HG03521 (cell line): ENCODE data around the gene PHLDB1.
"Not testable (repeated sequence)": the region's sequence is repeated elsewhere in the genome, so short reads cannot be mapped to it uniquely, and the experiment has no call there.

Experiments used
- ATAC-seq: cut with Tn5 transposase; IDR thresholded peaks from one replicate; pipeline ENCODE4 v1.9.1; 2021; ENCODE audit warnings: mild to moderate bottlenecking, moderate library complexity; ENCODE audit not compliant: unreplicated experiment

Gene PHLDB1

GRCh38 chr11:118605116-118605867 lies 2.1 kb upstream of the PHLDB1 start:
- no peak for ATAC-seq

GRCh38 chr11:118606157-118606843 lies 1.1 kb upstream of the PHLDB1 start:
- ATAC-seq: no peak

- ATAC-seq: no peak
Measured at GRCh38 chr11:118606844-118607228, 579 bp upstream of the PHLDB1 start.

- no peak for ATAC-seq
Measured at GRCh38 chr11:118608360-118609227, 1.2 kb downstream of the PHLDB1 start.

GRCh38 chr11:118609380-118610224 lies 2.2 kb downstream of the PHLDB1 start:
- ATAC-seq: no peak

GRCh38 chr11:118610225-118610772 lies 2.9 kb downstream of the PHLDB1 start:
- no peak for ATAC-seq

GRCh38 chr11:118610773-118611432 lies 3.5 kb downstream of the PHLDB1 start:
- ATAC-seq: peak; percentile 47

- not testable (repeated sequence) for ATAC-seq
Measured at GRCh38 chr11:118611433-118611795, 4.0 kb downstream of the PHLDB1 start.

- ATAC-seq: no peak
Measured at GRCh38 chr11:118612378-118612777, 5.0 kb downstream of the PHLDB1 start.

- ATAC-seq: no peak
Measured at GRCh38 chr11:118614511-118614910, 7.1 kb downstream of the PHLDB1 start.

- no peak for ATAC-seq
Measured at GRCh38 chr11:118615282-118615975, 8.0 kb downstream of the PHLDB1 start.

GRCh38 chr11:118615976-118616371 lies 8.6 kb downstream of the PHLDB1 start:
- ATAC-seq: no peak

- no peak for ATAC-seq
Measured at GRCh38 chr11:118618115-118618990, 10.9 kb downstream of the PHLDB1 start.

- no peak for ATAC-seq
Measured at GRCh38 chr11:118618991-118619375, 11.6 kb downstream of the PHLDB1 start.

GRCh38 chr11:118619444-118620197 lies 12.2 kb downstream of the PHLDB1 start:
- ATAC-seq: no peak

- ATAC-seq: no peak
Measured at GRCh38 chr11:118620529-118621070, 13.2 kb downstream of the PHLDB1 start.

GRCh38 chr11:118621071-118621783 lies 13.8 kb downstream of the PHLDB1 start:
- ATAC-seq: no peak
